Measurements from ENCODE around the gene GPR153. TPM values are rescaled to one million over a fixed set of nuclear protein-coding genes. Genes with fewer than 3 reads are reported as not detected.

The GPR153 gene
- total and polyA plus RNA-seq, 10 donors = 2.1 to 26.6 (median 12.4) TPM

- H3K4me3 ChIP-seq = no peak overlapping the region
- H3K27me3 ChIP-seq (replicated peaks in 1 of 7) = peaks cover 1 to 65% (median 38%) of the 10 kb centered on the region in 7 donors
- H3K27ac ChIP-seq = no peak overlapping the region
- no peak for TF ChIP-seq POLR2AphosphoS5 (IDR thresholded peaks at IDR 0.05)
- TF ChIP-seq, protein P1, sequence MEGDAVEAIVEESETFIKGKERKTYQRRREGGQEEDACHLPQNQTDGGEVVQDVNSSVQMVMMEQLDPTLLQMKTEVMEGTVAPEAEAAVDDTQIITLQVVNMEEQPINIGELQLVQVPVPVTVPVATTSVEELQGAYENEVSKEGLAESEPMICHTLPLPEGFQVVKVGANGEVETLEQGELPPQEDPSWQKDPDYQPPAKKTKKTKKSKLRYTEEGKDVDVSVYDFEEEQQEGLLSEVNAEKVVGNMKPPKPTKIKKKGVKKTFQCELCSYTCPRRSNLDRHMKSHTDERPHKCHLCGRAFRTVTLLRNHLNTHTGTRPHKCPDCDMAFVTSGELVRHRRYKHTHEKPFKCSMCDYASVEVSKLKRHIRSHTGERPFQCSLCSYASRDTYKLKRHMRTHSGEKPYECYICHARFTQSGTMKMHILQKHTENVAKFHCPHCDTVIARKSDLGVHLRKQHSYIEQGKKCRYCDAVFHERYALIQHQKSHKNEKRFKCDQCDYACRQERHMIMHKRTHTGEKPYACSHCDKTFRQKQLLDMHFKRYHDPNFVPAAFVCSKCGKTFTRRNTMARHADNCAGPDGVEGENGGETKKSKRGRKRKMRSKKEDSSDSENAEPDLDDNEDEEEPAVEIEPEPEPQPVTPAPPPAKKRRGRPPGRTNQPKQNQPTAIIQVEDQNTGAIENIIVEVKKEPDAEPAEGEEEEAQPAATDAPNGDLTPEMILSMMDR (IDR thresholded peaks at IDR 0.05 in 8 of 11, conservative IDR thresholded peaks at IDR 0.05 in 3 of 11) = no peak
- no peak for TF ChIP-seq POLR2A (IDR thresholded peaks at IDR 0.05)
- peaks cover 15 to 56% (median 29%) of the 10 kb centered on the region in 6 donors for H3K4me1 ChIP-seq
- 61 to 84% (median 81%) methylated on average over 12 to 19 of the region's 19 CpGs for WGBS, 5 donors
- H3K9me3 ChIP-seq = no peaks in the 10 kb centered on the region
- peaks cover 0 to 5% (median 0%) of the 10 kb centered on the region in 6 donors for H3K36me3 ChIP-seq
- DNase-seq = no peak
- intact Hi-C loops (cut with DNase I; ENCODE audit: low total_unique reads) = no loop called here
Observed at GRCh38 chr1:6251233-6251632, 9.7 kb downstream of the GPR153 start.

DNA sequence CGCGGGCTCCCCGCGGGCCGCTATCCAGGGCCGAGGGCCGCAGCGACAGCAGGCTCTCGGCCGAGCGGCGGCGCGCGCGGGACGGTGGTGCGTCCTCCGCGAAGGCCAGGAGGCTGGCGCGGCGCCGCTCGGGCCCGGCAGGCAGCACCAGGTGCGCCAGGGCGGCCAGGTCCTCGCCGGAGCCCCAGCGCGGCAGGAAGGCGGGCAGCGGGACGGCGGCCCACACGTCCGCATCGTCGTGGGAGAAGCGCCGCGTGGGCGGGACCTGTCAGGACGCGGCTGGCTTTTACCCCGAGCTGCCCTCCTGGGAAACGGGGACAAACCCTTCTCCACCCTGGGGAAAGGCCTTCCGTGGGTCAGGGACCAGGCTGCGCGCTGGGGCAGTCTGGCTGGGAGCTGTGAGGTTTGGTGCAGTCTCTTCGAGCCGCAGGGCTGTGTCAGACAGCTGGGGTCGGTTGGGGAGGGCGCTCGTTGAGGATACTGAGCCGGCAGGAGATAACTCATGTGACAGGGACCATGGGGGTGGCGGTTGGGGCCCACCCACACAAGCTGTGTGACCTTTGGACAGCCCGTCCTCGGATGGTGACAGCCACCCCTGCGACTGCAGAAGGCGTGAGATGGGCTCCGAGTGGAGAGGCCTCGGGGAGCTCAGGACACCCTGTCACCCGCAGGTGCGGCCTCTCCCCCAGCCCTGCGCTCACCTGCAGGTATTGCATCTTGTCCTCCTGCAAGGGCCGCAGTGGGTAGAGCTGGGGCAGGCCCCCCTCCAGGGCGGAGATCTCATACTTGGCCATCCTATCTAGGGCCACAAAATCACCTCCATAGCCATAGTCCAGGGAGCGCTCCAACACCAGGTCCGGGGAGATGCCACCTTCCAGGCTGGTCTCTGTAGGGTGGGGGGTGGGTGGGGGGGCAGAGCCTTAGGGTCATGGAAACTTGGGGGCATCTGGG is 10.9 kb downstream of the GPR153 start:
- Histone ChIP-seq H3K27ac (no peak overlapping the region), H3K4me1 (peaks cover 25 to 68% (median 41%) of the 10 kb centered on the region in 6 donors), H3K9me3 (no peaks in the 10 kb centered on the region), H3K36me3 (peaks cover 0 to 5% (median 0%) of the 10 kb centered on the region in 6 donors), H3K27me3 (replicated peaks in 1 of 7) (peaks cover 10 to 78% (median 50%) of the 10 kb centered on the region in 7 donors), H3K4me3 (peak overlapping the region in 2 of 8 donors; percentile 22 to 55)
- intact Hi-C loops (cut with DNase I; ENCODE audit: low total_unique reads) = loop anchor here (5.0 kb wide), 2 partner anchors 92 to 157 kb away; no protein-coding TSS in a partner anchor
- 14 to 43% (median 19%) methylated on average over 10 to 71 of the region's 71 CpGs for WGBS, 5 donors
- TF ChIP-seq POLR2A (IDR thresholded peaks at IDR 0.05) (no peak), POLR2AphosphoS5 (IDR thresholded peaks at IDR 0.05) (peak in 1 of 3 donors; percentile 38)
- TF ChIP-seq, protein P1 (IDR thresholded peaks at IDR 0.05 in 8 of 11, conservative IDR thresholded peaks at IDR 0.05 in 3 of 11) = no peak
- DNase-seq = no peak

DNA sequence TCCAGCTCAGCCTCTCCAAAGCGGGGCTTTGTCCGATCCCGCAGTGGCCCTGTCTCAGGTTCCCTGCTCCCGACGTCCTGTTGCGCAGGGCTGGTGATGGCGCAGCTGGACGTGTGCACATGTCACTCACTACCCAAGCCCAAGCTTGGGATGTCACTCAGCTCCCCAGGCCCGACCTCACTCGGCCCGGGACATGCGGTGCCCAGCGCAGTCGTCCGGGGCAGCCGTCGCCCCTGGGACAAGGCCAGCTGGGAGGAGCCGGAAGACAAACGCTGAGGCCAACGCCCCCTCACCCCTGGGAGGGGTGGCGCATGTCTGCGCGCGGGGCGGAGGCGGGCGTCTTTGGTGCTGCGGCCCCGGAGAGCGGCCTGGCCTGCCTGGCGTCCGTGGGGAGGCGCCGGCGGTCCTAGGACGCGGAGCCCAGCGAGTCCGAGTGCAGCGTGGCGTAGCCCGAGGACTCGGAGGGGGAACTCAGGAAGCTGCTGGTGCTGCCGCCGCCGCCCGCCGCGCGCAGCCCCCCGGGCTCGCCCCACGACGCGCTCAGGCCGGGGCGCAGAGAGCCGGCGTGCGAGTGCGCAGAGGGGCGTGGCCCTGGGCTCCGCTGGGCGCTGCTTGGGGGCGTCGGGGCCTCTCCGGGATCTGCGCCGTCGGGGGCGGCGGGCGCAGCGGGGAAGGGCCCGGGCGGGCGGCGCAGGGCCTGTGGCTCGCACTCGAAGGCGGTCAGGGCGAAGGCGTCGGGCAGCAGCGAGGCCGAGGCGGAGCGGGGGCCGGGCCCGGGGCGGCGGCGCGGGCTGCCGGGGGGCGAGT is 11.8 kb downstream of the GPR153 start:
- intact Hi-C loops (cut with DNase I; ENCODE audit: low total_unique reads) = loop anchor here (5.0 kb wide), 2 partner anchors 93 to 158 kb away; no protein-coding TSS in a partner anchor
- H3K4me3 ChIP-seq = peak overlapping the region in 7 of 8 donors; percentile 8 to 55 (median 21)
- peaks cover 25 to 69% (median 47%) of the 10 kb centered on the region in 6 donors for H3K4me1 ChIP-seq
- WGBS, 5 donors = 2 to 13% (median 5%) methylated on average over 25 to 96 of the region's 96 CpGs
- TF ChIP-seq, protein P1 (IDR thresholded peaks at IDR 0.05 in 8 of 11, conservative IDR thresholded peaks at IDR 0.05 in 3 of 11) = peak in 1 of 11 experiments; percentile 10
- TF ChIP-seq POLR2AphosphoS5 (IDR thresholded peaks at IDR 0.05) = peak; percentile 55 to 82 (median 72)
- no peak for TF ChIP-seq POLR2A (IDR thresholded peaks at IDR 0.05)
- H3K27me3 ChIP-seq (replicated peaks in 1 of 7) = peaks cover 10 to 86% (median 56%) of the 10 kb centered on the region in 7 donors
- H3K27ac ChIP-seq = peak overlapping the region in 2 of 8 donors; percentile 32 to 55
- DNase-seq = no peak
- no peaks in the 10 kb centered on the region for H3K9me3 ChIP-seq
- H3K36me3 ChIP-seq = peaks cover 0 to 5% (median 0%) of the 10 kb centered on the region in 6 donors
